ENCODE data around the gene TXNRD2.
"Not testable (repeated sequence)": the region's sequence is repeated elsewhere in the genome, so short reads cannot be mapped to it uniquely, and the experiment has no call there.

TXNRD2 gene

DNA sequence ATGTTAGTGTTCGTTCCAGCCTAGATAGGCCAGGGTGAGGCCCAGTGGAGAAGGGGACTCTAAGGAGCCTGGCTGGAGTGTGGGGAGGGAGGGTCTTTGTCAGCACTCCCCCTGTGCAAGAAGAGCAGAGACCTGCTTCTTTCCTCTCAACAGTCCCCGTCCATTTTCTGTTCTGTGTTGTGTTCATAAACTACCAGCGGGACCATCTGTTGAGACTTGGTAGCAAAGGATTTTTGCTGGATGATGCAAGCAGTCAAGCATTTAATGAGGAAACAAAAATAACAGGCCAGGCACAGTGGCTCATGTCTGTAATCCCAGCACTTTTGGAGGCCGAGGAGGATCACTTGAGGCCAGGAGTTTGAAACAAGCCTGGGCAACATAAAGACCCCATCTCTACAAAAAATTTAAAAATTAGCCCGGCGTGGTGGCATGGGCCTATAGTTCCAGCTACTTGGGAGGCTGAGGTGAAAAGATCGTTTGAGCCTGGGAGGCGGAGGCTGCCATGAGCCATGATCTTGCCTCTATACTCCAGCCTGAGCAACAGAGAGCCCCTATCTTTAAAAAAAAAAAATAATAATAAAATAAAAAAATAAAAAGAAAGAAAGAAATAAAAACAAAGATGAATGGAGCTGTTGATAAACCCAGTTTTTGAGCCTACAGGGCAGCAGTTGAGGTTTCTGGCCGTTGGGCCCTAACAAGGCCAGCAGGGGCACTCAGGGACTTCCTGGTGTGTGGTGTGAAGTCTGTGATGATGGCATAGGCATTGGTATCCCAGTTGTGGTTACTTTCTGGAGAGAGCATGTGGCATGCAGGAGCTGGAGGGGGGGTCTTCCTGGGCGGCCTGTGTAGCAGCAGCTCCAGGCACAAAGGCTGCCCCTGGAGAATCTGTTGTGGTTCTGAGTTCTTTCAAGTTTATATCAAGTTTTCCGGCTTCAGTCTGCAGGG is 1.7 kb upstream of the TXNRD2 start:
- DNase-seq = no peak

DNA sequence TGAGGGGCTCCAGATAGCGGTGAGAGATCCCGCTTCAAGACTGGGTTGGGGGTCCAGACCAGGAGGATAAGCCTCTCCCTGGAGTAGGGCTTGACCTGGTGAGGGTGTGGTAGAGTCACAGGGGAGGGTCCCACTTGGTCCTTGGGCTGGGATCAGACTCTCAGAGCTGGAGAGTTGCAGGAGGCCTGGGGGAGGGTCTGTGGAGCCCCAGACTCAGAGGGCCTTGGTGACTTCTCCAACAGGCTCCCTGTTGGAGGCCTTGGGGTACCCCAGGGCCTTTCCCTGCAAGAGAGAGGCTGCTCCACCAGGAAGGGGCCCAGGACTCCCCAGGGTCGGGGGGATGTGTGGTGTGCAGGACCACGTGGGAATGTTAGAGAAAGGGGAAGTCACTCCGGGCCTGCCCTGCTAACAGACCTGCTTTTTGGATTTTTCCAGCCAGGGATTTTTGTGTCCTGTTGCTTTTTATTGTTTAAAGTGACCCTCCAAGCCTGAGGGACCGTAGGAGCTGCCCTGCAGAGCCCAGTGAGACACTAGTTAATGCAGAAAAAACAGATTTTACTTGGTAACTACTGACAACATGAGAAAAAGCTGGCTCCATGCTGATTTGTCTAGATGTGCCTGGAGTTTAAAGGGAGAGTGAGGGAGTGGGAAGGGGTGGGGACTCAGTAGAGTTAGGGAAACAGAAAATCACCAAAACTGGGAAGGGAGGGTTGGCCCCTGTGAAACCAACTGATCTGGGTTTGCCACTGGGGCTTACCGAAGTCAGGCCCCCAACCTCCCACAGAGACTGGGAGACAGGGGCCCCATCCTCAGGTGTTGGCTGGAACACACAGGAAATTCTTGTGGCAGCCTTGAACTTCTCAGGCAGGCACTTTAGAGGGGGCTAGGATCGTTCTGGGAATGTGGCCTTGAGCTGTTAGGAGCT is 801 bp upstream of the TXNRD2 start:
- peak; percentile 28 for DNase-seq

DNA sequence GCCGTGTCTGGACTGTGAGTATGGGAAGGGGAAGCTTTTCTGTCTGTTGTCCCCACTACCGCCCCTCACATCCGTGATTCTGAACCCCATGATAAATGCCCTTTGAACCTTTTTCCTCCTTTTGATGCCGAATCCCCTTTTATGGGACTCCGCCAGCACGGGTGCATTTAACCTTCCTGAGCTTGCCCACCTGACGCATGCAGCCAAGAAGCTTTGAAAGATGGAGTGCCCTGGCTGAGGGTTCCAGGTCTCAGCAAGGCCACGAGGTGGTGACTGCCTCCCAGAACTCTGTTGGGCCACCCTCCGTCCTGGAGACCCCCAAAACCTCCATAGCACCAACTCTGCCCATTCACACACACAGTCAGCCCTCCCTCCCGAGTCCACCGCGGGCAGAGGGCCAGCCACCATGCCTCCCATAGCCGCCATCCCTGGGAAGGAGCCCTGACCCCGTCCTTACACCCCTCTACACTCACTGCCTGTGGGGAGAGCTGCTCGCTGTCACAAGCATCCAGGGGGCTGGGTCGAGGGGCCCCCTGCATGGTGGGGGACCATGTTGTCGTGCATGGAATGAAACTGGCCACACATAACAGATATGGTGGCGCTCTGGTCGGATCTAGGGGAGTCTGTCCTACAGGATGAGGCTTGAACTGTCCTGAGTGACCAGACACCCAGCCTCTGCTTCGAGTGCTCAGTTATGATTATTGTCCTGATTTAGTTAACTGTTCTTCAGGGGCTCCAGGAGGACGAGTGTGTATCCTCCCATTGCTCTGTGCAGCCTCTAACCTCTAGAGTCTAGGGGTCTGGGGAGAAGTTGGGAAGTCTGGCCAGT is 868 bp downstream of the TXNRD2 start:
- no peak for DNase-seq

GRCh38 chr22:19937616-19938473 is 3.8 kb downstream of the TXNRD2 start:
- no peak for DNase-seq

DNA sequence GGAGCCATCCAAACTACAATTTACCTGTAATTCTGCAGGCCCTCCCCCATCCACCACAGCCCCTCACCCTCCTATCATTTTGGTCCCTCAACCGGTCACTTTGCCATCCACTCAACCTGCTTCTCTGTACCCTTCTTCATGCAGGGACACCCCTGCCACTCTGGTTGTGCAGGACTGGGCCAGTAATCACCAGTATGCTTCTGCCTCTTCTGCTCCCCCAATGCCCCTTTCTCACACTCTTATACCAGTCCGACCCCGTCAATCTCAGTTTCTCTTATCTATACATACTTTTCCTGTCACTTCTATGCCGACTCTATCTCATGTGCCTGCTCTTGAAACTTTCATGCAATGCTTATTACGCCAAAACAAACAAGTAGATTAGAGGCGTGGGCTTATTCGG is 5.1 kb downstream of the TXNRD2 start:
- DNase-seq = no peak

- not testable (repeated sequence) for DNase-seq
These were observed 6.4 kb downstream of the TXNRD2 start for GRCh38 chr22:19935123-19935718.

DNA sequence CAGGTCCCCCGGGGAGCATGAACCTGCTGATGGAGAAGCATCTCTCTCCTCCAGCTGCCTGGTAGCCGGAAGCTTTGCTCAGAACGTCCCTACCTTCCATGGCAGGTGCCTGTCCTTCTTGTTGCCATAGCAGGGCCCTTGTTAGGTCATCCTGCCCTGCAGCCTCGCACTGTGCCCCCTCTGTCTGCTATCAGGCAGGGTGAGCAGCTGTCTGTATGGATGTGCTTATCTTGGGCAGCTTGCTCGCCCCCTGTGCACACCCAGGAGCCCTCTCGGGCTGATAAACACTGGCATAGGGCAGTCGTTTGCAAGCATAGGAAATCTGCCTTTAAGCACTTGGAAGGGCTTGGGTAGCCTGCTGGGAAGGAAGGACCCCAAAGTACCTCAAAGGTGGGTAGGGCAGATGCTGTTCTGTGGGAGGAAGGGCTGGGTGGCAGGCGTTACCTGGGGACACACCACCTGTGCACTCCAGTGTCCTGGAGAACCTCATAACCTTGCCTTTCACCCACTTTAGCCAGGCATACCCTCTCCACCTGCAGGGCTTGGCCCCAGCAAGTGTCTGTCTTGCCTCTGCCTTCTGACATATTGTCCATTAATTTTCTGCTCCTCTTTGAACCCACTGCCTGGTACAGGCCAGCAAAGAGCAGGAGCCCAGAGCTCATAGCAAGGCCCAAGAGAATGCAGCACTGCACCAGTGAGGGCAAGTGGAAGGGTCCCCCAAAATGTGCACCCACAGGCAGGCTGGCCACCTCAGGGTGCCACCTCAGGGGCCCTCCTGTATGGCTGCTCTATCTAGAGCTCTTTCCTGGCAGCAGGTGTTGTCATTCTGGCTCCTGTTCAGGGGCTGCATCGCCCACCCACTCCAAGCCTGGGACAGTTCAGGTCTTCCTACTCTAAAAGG is 8.0 kb downstream of the TXNRD2 start:
- no peak for DNase-seq

- no peak for DNase-seq
These were observed 9.0 kb downstream of the TXNRD2 start for GRCh38 chr22:19932367-19933206.

DNA sequence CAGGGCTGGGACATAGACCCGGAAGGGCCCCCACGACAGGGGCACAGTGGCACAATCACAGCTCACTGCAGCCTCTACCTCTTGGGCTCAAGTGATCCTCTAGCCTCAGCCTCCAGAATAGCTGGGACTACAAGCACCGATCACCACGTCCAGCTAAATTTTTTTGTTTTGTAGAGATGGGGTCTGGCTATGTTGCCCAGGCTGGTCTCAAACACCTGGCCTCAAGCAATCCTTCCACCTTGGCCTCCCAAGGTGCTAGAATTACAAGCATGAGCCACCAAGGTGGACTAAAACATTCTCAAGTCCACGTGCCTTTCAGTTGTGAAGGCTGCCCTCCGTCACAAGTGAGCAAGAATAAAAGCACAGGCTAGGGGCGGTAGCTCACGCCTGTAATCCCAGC is 10.1 kb downstream of the TXNRD2 start:
- DNase-seq = no peak

GRCh38 chr22:19930551-19931486 is 10.8 kb downstream of the TXNRD2 start:
- peak; percentile 34 for DNase-seq

GRCh38 chr22:19929586-19930550 is 11.8 kb downstream of the TXNRD2 start:
- DNase-seq = no peak

GRCh38 chr22:19928207-19928606 is 13.4 kb downstream of the TXNRD2 start:
- no peak for DNase-seq

- no peak for DNase-seq
These were observed 13.9 kb downstream of the TXNRD2 start for GRCh38 chr22:19927696-19928095.

- DNase-seq = not testable (repeated sequence)
These were observed 15.6 kb downstream of the TXNRD2 start for GRCh38 chr22:19926028-19926427.

GRCh38 chr22:19923914-19924513 is 17.6 kb downstream of the TXNRD2 start:
- no peak for DNase-seq

GRCh38 chr22:19921544-19922081 is 20.0 kb downstream of the TXNRD2 start:
- no peak for DNase-seq

Measured in activated CD4-positive, alpha-beta T cell treated with anti-CD3 and anti-CD28 coated beads for 48 hours (primary cell).